ENCODE results near the gene IL1F10.

The IL1F10 gene, protein sequence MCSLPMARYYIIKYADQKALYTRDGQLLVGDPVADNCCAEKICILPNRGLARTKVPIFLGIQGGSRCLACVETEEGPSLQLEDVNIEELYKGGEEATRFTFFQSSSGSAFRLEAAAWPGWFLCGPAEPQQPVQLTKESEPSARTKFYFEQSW

GRCh38 chr2:113067681-113068080 lies at the start of gene IL1F10:
Gene IL1F10 (plus strand): TSS chr2:113067970. CDS start chr2:113072739, 4,769 bp downstream.
- no peak for DNase-seq (ENCODE audit: low read depth)

- no peak for DNase-seq (ENCODE audit: low read depth)
These were observed 49.3 kb upstream of the IL1F10 start for GRCh38 chr2:113018509-113018908.

- no peak for DNase-seq (ENCODE audit: low read depth)
These were observed 46.5 kb upstream of the IL1F10 start for GRCh38 chr2:113021312-113021711.

DNA sequence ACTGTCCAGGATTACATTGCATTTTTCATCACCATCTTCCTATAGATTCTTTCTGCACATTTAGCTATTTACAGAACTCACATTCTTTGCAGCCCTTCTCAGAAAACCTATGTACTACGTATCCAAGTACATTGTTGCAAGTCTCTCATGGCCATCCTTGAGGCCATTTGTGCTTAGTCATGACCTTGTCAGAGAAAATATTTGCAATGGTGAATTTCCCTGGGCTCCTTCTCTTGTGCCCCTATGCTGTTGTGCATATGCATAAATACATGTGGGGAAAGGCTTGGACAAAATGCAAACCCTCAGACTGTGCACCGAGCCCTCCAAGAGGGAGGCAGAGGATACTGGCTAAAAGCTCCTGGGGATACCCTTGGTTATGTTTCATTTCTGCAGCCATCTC lies 43.0 kb upstream of the IL1F10 start:
- no peak for DNase-seq (ENCODE audit: low read depth)

DNA sequence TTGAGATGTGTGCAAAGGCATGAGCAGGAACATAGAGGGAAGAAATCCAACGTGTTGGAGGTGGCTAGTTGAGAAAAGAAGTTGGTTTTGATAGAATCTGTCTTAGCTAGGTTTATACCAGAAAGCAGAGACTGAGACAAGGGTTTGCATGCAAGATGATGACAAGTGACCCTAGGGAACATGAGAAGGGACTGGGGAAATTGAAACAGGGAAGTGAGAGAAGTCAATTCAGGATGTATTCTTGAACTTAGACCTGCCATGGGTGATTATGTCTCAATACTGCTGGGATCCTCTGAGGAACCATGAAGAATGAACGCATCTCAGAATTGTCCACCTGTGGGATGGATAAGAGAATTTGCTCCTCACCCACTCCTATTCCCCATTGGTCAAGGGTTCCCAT lies 42.0 kb upstream of the IL1F10 start:
- no peak for DNase-seq (ENCODE audit: low read depth)

DNA sequence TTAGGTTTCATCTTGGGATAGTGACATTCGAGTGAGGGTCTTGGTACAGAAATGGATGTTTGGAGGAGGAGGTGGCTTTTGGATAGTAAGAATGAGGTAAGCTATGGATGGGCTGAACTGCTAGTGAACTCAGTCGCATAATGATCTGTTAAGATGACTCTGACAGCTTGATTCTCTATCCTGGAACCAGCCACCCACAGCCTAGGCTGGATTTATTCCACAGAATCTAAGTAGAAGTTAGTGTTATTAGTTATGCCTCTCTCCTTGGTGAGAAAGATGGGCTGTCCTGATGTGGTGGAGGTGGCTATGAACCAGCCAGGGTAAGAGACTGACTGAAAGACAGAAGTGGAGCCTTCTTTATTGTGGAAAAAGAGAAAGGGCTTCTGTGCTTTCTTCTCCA lies 40.1 kb upstream of the IL1F10 start:
- no peak for DNase-seq (ENCODE audit: low read depth)

DNA sequence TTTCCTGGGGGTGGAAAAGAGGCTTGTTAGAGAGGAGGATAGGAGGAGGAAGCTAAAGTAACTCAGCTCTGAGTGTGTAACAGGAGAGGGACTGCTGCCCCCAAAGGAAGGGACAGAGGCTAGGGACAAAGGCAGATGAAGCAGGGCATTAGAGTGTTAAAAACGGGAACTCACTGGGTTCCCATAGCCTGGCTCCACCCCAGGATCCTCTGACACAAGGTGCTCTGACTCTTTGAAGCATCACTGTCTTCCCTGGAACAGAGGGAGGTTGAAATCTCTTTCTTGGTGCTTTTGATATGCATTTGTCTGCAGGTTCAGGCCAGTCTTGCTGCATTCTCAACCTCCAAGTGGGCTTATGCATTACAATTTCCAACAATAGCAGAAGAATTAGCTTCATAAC lies 39.7 kb upstream of the IL1F10 start:
- DNase-seq (ENCODE audit: low read depth) = no peak

DNA sequence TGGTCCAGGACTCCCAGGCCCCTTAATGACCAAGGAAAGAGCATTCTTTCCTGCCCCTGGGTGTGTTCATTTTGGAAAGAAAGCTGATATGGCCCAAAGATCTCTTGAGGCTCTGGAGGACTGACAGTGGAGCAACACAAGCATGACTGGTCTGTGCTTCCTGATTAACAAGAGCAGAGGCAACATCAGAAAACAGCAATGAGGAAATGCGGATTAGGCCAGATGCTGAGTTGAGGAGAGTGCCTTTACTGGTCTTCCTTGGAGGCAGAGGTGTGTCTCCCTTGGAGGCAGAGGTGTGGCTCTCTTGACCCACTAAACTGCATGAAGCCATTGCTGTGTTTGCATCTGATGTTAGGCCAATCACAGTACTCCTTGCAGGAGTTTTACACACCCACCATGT lies 35.0 kb upstream of the IL1F10 start:
- DNase-seq (ENCODE audit: low read depth) = no peak

DNA sequence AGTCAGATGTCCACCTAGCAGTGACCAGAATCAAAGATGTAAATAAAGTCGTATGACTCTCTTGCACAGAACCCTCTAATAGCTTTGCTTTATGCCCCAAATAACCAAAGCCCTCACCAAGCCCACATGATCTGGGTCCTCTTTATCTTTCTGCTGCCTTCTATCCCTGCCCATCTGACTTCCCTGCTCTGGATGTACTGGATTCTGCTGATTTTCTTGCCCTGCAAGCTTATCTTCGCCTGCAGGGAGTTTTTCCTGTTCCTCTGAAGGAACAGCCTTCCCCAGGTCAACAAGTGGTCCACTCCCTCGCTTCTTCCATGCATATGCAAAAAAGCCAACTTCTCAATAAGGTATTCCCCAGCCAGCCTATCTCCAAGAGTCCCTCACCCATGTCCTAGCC lies 33.8 kb upstream of the IL1F10 start:
- no peak for DNase-seq (ENCODE audit: low read depth)

GRCh38 chr2:113036763-113037162 lies 31.0 kb upstream of the IL1F10 start:
- DNase-seq (ENCODE audit: low read depth) = no peak

- DNase-seq (ENCODE audit: low read depth) = no peak
These were observed 29.5 kb upstream of the IL1F10 start for GRCh38 chr2:113038291-113038690.

GRCh38 chr2:113039158-113039557 lies 28.6 kb upstream of the IL1F10 start:
- DNase-seq (ENCODE audit: low read depth) = no peak

DNA sequence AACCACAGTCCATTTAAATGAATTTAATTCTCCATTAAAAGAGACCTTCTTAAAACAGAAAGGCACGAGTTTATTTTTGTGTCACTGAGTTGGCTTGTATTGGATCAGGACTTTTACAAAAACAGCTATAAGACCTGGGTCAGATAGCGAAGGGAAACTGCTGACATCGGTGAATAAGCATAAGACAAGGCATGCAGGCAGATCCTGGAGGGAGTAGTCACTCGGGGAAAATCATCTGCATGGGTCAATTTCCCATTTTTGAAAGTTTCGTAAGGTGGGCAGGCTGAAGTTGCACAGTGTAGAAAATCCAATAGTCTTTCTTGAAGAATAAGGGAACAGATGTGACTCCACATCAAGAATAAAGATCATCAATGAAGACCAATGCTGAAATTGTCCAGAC lies 28.1 kb upstream of the IL1F10 start:
- no peak for DNase-seq (ENCODE audit: low read depth)

DNA sequence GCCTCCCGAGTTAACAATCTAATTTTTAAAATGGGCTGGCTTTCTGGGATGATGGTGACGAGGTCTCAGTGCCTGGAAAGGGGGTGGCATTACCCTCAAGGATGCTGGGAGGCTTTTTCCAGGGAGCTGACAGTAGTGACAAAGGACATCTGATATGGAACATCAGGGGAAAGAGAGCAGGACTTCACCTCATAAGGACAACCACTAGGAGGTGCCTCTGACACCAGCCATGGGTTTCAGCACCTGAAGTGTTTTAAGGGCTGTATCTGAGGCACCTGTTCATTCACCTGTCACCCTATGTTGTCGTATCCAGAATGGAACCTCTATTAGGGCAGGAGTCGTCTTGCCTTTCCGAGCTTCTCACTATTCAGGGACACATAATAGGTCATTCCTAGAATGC lies 25.9 kb upstream of the IL1F10 start:
- no peak for DNase-seq (ENCODE audit: low read depth)

GRCh38 chr2:113046465-113046864 lies 21.3 kb upstream of the IL1F10 start:
- DNase-seq (ENCODE audit: low read depth) = no peak

DNA sequence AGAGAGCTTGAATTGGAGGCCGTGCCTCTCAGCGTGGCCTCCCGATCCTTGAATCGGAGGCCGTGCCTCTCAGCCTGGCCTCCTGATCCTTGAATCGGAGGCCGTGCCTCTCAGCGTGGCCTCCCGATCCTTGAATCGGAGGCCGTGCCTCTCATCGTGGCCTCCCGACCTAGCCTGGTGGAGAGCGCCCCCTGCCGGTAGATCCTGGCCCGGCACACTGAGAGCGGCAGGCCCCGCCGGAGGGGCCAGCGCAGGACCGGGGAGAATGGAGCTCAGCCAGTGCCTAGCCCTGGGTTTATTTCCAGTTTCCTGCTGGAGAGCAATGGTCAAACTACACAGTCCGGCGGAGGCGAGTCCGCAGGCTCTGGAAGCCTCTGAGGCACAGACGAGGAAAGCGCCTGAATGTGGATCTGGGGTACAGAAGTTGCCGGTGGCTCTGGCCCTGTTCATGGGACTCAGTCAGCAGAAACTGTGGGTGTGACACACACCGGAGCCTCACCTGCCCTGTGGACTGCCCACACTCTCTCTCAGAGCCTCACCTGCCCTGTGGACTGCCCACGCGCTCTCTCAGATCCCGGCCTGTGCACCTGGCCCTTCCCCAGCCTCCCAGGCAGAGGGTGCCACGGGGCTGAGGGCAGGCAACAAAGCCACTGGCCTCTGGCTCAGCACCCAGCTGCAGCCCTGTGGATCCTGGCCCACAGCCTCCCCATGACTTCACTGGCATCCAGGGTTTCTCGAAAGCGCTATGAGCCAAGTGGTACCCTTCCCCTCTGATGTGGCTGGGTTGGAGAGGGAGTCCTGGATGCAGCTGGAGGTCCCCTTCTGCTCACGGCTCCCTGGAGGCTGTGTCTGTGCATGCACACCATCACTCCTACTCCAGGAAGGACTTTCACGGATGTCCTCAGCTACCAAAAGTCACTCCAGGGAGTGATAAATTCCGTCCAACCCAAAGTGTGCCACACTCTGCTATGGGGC lies 16.6 kb upstream of the IL1F10 start:
- no peak for DNase-seq (ENCODE audit: low read depth)

- no peak for DNase-seq (ENCODE audit: low read depth)
These were observed 15.3 kb upstream of the IL1F10 start, which contains the start of gene IL36B for GRCh38 chr2:113052396-113052917. Gene IL36B (minus strand): TSS chr2:113052867.

- DNase-seq (ENCODE audit: low read depth) = no peak
These were observed 14.1 kb upstream of the IL1F10 start for GRCh38 chr2:113053666-113054065.

- DNase-seq (ENCODE audit: low read depth) = no peak
These were observed 13.7 kb upstream of the IL1F10 start for GRCh38 chr2:113054066-113054465.

GRCh38 chr2:113056521-113056920 lies 11.2 kb upstream of the IL1F10 start:
- DNase-seq (ENCODE audit: low read depth) = no peak

DNA sequence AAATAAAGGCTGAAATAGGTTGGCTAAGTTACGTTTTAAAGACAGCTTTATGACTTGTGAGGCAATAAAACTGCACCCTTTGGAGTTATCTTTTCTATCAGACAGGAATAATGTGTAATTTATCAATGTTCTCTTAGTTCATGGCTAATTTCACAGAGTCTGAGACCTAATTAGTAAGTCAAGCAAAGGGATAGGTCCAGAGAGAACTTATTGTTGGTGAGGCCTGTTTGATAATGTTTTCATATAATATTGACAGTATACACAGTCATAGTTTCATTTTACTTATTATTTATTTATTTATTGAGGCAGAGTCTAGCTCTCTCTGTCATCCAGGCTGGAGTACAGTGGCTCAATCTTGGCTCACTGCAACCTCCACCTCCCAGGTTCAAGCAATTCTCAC lies 10.7 kb upstream of the IL1F10 start:
- no peak for DNase-seq (ENCODE audit: low read depth)

DNA sequence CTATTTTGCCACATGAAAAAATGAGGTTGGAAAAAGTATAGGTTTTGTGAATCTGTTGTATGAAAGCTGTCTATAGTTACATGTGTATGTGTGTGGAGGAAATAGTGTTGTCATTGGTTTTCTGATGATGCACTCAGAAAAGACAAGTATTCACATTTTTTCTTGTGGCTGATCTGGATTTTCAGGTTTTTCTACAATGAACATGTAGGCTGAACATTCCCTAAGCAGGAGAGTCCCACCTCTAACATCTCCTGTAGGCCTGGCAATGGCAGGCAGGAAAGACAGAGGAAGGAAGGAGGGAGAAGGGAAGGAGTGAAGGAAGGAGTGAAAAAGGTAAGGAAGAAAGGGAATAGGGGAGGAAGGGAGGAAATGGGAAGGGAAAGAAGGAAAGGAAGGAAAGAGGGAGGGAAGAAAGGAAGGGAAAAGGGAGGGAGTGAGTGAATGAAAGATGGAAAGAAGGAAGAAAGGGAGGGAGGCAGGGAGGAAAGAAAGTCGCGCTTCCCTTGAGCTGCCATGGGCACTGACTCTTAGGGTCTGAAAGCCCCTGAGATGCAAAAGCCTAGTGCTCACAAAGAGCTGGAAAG lies 9.3 kb upstream of the IL1F10 start:
- no peak for DNase-seq (ENCODE audit: low read depth)
